Colon (tissue), 2 donors: ENCODE measurements around the gene TMEM191C.
"Not testable (repeated sequence)": the region's sequence is repeated elsewhere in the genome, so short reads cannot be mapped to it uniquely, and the experiment has no call there.

Experiments used
- FAIRE-seq: peaks from 2 replicates; lab custom pipeline; 2012; peaks lifted over from hg19 to GRCh38; lab: Jason Lieb, UNC
- donor health status: control.
- donor health status: control.

TMEM191C gene

DNA sequence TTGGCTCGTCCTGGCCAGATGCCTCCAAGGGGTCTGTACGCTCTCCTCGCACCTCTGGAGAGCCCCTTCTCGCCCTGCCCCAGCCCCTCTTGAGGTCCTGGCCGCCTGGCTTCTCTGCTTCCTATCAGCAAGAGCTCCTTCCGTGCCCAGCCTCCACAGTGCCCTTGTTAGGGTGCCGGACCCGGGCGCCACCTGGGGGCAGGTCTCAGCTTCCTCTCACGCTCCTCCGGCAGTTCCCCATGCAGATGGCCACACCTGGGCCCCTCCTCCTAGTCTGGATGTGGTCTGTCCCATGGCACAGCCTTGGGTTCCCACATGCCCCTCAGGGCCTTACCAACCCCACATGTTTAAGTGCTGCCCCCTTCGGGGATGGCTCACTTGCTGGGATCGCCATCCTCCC is 6.5 kb downstream of the TMEM191C start:
- FAIRE-seq = not testable (repeated sequence)

DNA sequence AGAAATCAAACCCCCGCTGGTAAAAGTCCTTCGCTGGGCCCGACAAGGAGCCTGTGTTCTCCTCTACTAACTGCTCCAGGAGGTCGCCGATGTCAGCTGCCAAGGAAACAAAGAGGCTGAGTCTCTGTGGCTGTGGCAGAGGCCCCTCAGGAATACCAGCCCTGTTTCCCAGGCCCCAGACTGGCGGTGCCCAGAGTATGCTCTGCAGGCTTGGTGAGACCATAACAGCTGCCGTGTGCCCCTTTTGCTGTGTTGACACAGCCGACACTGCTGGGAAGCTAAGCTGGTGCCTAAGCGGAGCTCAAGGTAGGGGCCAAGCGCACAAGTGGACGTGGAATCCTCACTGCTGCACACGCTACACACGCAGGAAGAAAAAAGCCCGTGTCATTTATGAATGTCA is 16.9 kb downstream of the TMEM191C start:
- not testable (repeated sequence) for FAIRE-seq

DNA sequence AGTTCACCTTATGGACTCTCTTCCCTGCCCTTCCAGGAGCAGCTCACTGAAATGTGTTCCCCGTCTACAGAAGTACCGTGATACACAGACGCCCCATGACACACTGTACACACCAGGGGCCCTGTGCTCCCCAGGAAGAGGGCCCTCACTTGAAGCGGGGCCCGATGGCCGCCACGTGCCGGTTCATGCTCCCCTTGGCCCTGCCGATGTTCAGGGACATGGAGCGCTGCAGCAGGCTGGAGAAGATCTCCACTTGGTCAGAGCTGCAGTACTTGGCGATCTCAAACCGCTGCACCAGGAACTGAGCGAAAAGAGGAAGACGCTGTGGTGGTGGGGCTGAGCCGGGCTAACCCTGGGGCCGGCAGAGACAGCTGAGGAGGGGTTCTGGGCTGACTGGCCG is 20.5 kb downstream of the TMEM191C start:
- not testable (repeated sequence) for FAIRE-seq

DNA sequence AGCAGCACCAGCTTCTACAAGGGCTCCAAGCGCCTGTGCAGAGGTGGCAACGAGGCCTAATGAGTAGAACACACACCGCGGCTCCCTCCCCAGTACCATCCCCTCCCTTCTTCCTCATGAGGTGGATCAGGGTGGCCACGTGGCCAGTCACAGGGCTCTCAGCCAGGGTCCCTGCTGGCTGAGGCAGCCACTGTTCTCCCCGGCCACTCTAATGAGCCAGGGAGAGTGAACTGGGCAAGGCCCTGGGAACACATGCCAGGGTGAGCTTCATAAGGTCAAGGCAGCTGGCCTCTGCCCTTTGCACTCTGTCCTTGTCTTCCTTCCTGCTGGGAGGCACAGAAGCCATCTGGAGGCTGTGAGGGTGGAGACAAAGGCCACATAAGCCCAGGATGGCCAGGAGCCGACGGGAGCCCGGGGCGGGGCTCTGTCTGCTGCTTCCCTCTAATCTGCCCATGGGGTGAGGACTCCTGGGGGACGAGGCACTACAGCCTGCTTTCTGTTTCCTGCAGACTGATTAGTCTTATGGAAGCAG is 22.0 kb downstream of the TMEM191C start:
- FAIRE-seq = not testable (repeated sequence)

DNA sequence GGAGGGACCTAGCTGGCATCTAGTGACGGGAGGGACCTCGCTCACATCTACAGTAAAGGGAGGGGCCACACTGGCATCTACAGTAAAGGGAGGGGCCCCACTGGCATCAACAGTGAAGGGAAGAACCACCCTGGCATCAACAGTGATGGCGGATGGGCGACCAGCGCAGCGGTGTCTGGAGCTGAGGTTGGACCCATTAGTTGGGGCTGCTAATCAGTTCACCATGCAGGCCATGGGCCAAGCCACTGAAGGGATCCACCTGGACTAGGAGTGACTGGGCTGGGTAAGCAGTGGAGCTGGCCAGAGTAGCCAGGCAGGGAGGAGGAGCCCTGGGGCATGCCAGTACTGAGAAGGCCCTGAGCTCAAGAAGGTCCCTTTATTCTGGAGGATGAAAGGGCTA is 23.4 kb downstream of the TMEM191C start:
- not testable (repeated sequence) for FAIRE-seq

DNA sequence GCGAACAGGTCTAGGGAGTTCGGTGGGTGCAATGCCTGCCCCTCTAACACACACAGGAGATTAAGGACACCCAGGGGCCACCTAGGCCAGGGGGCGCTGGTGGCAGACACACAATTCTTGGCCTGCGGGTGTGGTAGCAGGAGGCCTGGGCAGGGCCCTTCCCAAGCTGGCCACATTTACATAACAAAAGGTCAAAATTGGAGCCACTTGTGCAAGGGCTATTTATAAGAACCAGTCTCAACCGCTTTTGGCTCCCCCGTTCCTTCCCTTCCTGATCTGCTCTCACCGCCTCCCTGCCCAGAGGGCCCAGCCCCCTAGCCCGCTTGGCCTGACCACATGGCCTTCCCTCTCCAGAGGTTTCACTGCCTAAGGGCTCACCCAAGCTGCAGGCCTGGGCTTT is 25.1 kb downstream of the TMEM191C start:
- FAIRE-seq = not testable (repeated sequence)

DNA sequence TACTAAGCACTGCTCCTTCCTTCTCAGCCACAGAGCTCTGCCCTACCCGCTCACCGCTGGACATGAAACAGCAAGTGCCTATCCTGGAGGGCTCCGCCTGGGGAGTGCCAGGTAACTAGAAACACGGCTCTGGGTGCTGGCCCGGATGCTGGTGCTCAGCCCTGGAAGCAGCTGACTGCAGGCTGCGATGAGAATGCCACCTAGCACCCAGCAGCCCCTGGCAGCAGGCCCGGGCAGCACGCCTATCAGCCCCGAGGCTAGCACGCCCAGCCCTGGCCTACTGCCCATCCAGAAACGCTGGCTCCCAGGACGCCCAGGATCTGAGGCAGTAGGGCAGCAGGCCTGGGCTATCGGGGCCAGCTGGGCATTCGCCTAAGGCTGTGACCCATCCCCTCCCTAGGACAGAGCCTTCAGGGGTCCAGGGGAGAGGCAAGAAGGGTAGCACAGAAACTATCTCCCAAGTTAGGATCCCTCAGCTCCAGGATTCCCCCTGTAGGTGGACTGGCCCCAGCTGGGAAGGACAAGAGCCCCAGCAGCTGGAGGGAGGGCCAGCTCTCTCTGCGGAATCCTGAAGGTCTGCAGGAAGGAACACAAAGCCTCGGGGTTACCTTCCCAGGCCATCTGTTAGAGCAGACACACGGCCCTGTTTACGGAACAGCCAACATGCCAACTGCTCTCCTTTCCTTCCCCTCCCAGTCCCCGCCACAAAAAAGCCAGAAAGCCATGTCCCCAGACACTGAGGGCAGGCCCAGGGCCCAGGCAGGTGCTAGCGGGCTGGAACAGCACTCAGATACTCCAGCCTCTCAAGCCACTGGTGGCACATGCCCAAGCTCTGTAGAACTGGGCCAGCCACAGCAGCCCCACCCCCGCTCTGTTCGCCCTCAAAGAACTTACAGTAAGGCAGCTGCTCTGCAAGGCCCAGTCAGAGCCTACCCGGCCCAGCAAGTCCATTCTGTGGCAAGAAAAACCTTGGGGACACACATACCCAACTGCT is 26.9 kb downstream of the TMEM191C start:
- not testable (repeated sequence) for FAIRE-seq

DNA sequence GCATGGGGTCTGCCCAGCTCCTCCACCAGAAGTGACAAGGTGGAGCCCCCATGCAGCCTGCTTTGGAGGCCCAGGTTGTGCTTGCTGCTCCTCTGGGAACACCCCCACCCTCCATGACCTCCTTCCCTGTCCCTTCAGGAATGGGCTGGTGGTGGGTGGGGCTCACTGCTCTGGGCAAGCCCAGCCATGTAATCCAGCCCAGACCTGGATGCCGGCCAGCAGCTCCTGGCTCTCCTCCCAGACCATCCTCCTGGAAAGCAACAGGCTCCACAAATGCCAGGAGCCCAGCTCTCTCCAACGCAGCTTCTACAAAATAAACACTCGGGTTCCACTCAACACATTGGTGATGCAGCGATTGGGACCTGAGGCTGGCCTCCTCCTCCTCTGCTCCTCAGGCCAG is 30.8 kb downstream of the TMEM191C start:
- FAIRE-seq = not testable (repeated sequence)

DNA sequence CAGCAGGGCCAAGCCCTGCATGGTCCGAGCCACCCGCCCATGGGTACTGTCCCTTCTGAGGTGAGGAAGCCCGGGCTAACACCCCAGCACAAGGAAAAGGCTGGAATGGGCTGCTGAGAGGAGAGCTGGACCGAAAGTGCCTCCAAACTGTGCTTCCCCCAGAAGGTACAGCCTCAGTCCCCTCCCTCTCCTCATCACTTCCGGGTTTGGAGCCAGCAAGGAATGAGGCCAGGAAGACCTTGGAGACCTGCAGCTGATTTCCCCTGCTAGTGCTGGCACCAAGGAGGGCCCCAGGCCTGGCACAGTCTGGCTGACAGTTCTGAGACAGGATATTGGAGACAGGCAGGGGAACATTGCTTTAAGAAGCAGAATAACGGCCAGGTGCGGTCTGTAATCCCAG is 31.3 kb downstream of the TMEM191C start:
- not testable (repeated sequence) for FAIRE-seq

DNA sequence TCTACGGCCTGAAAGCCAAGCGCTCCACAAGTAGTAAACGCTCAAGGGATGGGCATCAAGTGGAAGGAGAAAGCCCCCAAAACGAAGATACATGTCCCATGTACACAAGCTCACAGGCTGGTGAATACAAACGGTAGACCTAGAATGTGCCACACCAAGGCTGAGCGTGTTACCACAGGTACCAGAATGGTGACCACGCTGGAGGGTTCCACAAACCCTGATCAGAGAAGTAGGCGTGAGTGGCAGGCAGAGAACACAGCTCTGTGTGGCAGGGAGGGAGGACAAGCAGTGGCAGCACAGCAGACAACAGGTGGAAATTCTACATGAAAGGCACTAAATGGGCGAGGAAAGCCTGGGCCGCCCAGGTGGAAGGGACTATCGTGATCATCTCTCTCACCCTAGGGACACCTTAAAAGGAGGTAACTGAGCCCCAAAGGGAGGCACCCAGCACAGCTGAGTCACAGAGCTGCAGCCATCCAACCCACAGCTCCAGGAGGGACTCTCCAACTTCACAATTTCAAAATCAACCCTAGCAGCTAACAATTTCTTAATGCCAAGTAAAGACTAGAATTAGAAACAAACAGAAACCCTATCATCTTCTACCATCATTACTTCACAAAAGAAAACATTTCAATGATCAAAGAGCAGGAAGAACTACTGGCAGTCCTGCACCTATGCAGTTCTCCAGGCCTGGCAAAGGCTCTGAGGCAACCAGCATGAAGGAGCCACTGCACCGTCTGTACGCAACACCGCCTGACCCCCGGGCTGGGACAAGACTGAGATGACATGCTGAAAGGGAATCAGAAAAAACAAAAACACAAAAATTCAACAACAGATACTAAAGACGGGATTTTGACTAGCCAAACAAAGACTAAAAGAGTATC is 32.7 kb downstream of the TMEM191C start:
- not testable (repeated sequence) for FAIRE-seq

DNA sequence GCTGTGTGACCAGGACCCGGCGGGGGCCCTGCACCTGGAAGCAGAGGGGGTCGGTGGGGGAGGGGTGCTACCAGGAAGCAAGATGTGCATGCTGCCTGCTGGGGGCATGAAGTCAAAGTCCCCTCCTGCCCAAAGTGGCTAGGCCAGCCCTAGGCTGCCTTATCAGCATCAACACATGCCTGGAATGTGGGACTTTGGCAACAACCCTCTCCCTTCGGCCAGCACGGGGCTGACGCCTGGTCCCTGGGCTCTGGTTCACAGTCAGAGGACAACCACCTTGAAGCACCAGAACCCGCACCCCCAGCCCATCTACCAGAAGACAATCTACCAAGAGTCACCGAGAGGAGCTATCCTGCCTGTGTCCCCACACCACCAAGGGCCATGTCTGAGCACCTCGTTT is 43.2 kb downstream of the TMEM191C start:
- FAIRE-seq = not testable (repeated sequence)

DNA sequence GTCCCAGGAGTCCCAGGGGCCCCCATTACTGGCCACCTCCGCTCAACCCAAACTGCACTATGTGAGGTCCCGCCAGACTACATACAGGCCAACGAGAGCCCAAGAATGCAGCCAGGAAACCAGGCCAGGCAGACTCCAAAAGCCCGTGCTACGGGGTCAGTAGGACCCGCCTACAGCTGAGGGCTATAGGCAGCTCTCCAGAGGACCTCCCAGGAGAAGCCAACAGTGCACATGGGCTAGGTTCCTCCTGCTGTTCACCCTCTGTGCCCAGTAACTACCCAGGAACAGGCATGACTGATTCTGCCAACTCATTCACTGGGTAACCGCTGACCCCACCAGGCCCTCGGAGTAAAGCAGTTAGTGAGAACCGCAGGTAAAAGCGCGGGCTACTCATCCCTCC is 44.8 kb downstream of the TMEM191C start:
- not testable (repeated sequence) for FAIRE-seq

DNA sequence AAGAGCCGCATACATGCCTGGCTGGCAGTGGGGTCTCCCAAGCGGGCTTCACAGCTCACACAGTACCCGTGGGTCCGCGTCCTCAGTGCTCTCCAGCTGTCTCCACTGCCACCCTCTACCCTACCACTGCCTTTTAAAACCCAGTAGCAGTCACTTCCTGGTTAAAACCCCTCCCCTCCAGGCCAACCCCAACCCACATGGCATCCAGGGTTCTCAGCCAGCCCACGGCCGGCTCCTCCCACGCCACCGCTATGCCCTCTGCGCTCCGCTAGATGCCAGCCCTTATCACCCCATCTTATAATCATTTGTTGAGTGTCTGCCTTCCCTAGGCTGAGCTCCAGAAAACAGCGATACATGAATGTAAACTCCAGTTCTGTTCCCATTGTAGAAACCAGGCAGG is 46.9 kb downstream of the TMEM191C start:
- not testable (repeated sequence) for FAIRE-seq

DNA sequence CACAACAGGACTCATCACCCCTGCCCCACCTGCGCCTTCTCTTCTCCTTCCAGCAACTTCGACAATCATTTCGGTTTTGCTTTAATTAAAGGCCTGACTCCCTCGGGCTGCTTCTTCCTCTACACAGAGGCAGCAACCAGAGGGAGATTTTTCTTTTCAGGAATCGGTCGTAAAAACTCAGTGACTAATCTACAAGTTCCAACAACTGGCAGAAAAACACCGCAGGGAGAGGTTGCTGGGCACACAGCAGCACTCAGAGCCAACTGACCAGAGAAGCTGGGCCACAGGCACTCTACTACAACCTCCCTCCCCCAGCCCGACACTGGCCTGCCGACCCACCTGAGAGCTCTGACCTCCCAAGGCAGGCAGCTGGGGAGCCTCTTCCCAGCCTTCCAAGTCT is 48.0 kb downstream of the TMEM191C start:
- FAIRE-seq = not testable (repeated sequence)

DNA sequence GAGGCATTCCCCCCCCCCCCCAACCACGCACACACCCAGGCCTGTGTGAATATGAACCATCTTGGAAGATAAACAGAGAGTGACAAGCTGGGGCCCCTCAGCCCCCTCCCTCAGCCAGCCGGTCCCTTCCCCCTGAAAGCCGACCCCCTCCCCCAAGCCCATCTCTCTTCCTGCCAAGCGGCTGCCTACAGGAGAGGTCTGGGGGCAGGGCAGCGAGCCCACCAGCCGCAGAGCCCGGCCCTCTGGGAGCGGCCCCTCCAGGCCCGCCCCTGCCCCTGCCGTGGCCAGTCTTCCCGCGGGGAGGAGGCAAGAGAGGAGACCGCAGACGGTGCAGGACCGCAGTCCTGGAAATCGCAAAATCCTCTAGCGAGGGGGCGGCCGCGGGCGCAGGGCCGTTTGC is 49.3 kb downstream of the TMEM191C start:
- FAIRE-seq = not testable (repeated sequence)

DNA sequence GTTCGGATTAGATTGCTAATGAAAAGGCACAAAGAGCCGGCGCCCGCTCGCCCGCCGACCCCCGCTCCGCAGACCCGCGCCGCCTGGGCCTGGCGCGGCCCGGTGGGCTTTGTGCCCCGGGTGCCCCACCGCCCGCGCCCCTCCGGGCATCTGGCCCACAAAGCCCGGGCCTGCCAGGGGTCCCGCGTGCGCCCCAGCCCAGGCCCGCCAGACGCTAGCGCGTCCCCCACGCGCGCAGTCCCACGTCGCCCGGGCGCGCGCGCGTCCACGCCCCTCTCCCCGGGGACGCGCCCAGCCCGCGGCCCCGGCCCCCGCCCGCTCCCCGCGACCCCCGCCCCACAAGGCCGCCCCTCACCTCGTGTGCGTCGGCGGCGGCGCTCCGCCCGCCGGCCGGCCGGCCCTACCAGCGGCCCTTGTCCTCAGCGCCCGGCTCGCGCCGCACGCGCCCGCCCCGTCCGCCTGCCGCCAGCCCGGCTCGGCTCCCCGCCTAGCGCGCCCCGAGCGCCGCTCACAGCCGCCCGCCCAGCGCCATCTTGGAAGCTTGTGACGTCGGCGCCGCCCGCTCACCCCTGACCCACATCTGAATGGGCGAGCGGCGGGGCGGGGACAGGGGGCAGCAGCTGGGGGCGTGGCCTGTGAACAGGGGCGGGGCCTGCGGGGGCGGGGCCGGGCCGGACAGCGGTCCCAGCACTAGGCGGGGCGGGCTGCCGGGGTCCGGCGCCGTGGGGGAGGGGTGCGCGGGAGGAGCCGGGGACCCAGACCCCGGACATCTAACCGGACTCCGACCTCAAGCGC is 50.0 kb downstream of the TMEM191C start:
- not testable (repeated sequence) for FAIRE-seq
